HG03196 (cell line): Measurements from ENCODE around the gene IQCE.
"Not testable (repeated sequence)": the region's sequence is repeated elsewhere in the genome, so short reads cannot be mapped to it uniquely, and the experiment has no call there.

Source experiments
- ATAC-seq: cut with Tn5 transposase; IDR thresholded peaks from one replicate; pipeline ENCODE4 v1.9.1; 2021; ENCODE audit not compliant: unreplicated experiment

Gene IQCE

DNA sequence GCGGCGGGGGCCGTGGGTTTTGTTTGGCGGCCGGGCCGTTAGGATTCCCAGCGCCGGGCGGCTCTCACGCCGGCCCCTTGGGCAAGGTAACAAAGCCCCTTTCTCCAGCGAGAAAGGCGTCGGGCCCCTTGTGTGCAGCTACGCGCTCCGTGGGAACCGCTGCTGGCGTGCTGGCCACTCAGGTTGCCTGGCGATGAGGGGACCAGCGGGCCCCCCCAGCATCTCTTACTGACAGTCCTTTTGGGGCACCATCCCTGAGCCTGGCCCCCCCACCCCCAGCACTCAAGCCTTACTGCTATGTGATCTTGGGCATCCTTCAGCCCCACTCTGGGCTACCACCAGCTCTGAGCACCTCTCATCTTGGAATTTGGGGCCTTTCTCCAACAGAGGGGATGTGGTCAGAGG lies 37.4 kb upstream of the IQCE start:
- no peak for ATAC-seq

DNA sequence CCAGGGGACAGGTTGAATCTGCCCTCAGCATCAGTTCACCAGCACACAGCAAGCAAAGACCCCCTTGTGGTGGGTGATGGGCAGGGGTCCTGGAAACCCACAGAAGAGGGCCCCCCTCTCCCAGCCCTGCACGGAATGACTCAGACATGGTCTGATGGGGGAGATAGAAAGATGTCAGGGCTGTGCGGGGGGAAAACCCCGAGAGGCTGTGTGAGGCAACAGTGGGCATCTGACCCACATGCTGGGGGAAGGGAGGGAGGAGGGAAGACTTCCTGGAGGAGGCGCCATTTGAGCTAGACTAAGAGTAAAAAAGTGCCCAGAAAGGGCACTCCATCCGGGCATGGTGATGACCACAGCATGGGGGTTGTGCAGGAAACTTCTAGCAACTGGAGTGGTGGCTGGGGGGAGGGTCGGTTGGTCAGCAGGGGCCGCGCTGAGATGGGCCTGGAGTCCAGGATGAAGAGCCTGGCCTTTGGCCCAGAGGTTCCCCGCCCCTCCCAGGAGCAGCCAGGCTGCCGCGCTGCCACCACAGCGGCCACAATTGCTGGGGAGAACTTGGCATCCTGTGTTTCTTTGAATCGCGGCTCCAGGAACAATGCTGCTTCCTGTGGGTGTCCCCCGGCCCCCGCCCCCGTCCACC lies 36.7 kb upstream of the IQCE start:
- no peak for ATAC-seq

DNA sequence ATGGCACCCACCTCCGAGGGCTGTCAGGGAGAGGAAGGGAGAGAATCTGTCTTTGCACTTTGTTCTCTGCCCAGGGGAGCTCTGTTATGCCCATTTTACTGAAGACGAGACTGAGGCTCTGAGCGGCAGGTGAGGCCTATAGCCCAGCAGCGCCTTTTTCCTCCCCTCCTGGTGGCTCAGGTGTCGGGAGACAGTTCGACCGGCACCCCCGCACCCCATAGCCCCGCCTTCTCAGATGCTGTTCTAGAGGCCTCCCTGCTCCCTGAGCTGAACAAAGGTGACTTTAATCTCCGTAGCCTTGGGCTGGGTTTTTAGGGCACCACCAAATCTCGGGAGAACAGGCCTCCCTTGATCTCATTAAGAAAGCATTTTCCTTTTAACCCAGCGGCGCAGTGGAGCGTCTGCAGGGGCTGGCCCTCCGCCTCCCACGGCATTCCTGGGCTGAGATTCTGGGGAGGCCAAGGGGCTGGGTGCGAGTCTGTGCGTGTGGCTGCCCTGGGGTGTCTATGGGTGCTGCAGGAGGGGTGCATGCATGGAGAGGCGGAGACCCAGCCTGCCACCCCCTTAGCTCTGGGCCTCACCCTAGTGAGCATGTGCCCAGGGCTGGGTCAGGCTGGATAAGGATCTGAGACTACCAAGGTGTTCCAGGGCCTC lies 35.9 kb upstream of the IQCE start:
- ATAC-seq = no peak

DNA sequence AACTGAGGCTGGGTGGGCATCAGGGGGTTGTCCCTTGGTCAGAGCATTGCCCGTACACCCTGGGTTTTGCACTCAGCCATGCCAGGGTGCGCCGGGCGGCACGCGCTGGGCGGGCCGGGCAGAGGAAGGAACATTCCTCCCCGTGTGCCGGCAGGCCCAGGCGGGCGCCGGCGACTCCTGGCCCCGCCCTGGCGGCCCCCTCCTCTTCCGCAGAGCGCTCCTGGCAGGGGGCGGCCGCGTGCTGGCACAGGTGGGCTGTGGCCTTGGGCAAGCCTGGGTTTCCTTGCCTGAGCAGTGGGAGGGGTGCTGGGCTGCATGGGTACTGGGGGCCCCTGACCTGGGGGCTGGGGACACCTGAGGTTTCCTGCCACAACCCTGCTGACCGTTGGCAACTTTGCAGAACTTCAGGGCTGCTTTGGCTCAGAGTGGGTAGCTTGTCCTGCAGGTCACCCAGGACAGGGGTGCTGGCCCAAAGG lies 35.3 kb upstream of the IQCE start:
- ATAC-seq = no peak

DNA sequence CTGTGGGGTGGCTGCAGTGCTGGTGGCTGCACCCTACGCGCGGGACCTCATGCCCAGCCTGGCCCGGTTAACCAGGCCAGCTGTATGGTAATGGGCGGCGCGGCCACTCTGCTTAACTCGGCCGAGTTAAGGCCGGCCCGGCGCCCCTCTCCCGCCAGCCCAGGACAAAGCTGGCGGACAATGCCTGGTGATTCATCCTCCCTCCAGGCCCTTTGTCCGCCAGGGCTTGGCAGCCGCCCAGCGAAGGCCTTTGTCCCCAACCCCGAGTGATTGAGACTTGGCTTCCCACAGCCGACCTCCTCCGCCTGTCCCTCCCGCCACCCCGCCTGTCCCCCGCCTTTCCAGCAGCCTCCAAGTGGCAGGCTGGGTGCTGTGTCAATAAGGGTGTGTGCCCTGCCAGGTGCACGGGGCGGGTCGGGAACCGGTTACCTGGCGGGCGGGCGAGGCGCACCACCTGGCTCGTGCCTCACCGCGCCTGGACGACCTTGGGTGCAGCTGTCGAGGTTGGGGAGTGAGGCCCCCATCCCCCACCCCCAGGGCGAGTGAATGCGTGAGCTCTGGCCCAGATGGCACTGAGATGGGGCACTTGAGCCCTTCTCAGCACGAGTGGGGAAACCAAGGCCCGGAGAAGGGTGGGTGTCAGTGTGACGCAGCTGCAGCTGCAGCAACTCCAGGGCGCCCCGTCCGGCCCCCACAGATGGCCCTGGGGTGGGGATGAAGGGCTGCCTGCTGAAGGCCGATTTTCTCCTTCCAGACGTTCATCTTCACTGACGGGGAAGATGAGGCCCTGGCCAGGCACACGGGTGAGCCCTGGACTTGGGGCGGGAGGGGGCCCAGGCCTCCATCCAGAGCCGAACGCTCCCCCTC lies 34.6 kb upstream of the IQCE start:
- ATAC-seq = no peak

DNA sequence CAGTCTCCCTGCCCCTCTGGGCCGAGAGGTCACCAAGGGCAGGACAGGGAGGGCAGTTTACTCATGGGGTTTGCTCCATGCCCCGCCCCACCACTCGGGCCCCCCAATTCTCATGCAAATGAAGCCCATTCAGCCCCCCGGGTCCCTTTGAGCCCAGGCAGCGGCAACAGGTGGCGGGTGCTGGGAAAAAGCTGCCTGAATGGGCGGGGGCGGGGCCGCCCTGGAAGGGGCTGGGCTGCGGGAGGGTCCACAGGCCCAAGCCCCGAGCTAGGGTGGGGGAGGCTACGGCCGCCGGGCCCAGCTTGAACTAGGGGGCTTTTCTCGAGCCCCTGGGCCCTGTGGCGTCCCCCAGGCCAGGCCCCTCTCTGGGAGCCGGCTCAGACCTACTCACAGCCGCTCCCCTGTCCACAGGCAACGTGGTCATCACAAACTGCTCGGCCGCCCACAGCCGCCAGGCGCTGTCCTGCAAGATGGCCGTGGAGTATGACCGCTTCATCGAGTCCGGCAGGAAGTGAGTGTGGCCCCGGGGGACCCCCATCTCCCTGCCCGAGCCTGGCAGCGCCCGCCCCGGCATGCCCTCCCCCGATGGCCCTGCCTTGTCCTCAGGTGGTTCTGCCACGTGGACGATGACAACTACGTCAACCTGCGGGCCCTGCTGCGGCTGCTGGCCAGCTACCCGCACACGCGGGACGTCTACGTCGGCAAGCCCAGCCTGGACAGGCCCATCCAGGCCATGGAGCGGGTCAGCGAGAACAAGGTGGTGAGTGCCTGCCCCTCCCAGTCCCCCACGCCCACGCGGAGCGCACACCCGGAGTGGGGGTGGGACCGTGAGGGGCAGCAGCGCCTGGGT lies 33.7 kb upstream of the IQCE start:
- no peak for ATAC-seq

DNA sequence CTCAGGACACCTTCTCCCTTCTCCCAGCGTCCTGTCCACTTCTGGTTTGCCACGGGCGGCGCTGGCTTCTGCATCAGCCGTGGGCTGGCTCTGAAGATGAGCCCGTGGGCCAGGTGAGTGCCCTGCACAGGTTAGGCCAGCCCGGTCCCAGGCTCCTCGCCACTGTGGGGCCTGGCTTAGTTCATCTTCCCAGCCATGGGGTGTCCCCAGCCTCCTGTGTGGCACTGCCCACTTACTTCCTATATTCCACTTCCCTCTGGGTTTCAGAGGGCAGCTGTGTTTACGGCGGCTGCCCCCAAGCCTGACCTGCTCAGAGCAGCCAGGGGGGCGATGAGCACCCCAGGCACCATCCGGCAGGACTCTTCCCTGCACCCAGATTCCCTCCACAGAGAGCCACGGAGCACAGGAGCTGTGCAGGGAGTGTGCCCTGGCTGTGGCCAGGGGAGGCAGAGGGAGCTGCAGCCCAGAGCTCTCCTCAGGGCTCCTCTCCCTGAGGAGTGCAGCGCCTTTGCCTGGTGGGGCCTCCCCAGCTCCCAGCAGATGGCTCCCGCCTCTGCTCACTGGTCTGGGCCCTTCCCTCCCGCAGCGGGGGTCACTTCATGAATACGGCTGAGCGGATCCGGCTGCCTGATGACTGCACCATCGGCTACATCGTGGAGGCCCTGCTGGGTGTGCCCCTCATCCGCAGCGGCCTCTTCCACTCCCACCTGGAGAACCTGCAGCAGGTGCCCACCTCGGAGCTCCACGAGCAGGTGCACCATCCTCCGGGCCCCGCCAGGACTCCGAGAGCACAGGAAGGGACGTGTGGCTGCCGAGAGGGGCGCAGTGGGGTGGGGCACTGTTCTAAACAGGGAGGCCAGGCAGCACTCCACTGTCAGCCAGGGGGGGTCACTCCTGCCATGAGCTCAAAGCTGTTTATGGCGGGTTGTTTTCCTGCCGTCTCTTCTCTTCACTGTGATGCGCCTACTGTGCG lies 32.8 kb upstream of the IQCE start:
- ATAC-seq = no peak

DNA sequence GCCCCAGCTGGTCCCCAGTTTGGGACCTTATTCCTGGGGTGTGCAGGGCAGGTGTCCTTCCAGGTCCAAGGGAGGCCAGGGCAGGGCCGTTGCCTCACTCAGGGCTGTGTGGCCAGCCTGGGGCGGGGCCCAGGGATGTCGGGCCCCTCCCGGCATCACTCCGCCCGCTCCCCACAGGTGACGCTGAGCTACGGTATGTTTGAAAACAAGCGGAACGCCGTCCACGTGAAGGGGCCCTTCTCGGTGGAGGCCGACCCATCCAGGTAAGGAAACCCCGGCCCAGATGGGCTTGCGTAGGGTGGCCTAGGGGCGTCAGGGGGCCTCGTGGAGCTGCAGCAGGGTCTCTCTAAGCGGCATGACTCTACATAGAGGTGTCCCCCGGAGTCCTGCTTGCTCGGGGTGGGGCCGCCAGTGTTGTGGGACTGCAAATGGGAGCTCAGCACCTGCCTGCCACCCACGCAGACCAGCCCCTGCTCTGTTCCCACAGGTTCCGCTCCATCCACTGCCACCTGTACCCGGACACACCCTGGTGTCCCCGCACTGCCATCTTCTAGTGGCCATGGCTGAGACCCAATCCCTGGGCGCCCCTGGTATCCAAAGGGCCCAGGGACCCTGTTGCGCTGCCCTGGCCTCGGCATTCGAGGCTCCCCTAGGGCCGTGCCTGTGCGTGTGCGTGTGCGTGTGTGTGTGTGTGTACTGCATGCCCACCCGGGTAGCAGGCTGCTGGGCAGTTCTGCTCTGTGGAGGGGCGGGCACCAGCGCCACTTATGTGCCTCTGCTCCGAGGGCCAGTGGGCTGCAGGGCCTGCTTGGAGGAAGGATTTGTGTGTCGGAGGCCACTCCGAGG lies 31.9 kb upstream of the IQCE start:
- ATAC-seq = no peak

DNA sequence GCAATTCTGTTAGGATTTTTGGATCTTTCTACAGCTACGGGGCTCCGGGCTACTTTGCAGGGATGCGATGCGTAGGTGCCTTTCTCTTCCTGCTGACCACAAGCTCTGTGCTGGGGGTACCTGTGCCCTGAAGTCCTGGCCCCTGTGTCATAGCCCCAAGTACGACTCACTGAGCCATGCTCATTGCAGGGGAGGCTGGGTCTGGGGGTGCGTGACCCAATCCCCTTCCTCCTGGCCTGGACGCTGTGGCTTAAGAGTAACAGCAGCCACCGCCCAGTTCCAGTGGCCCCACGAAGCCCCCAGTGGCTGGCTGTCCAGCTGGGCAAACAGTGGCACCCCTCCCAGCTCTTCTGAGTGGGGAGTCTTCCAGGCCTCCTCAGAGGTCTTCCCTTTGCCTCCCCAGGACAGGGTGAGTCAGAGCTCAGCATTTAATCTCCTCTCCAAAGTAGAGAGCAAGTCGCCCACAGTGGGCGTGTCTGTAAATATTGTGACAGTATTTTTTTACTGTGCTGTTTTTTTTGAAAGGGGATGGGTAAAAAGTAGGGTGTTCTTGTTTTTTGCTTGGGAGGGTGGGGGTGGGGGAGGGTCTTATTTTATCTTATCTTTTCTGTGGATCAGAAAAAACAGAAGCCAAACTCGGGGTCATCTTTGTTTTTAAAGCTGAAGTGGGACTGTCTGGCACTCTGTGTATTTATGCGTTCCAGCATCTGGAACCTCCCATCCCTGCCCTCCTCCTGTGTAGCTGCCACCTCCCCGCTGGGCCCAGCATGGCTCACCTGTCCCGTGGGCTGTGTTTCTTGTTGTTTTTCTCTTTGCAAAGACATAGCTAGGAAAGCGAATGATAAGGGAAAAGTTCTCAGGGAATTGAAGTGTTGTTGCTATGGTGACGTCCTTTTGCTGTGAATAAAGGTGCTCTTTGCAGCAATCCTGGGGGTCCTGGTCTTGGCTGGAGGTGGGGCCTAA lies 31.0 kb upstream of the IQCE start:
- ATAC-seq = no peak

DNA sequence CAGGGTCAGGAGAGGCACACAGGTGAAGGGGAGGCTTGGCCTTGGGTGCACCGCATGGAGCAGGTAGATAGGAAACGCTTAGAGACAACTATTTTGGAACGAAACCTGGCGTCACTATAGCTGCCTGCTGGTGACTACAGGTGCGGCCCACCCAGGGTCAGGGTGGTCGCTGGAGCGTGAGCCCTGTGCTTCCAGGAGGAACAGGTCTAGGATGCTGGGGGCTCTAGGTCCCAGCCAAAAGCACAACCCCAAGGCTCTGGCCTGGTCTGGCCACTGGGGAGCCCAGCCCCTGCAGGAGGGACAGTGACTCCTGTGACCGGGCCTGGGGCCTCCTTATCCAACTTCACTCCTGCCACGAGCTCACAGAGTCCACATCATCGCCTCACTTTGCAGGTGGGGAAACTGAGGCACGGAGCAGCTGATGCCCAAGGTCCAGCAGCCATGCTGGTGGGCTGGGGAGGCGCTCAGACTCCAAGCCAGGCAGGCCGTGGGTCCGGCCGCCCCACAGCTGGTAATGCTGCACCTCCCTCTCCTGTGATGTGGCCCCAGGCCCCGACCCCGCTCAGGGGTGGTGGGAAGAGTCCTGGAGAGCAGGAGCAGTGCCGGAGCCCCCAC lies 30.2 kb upstream of the IQCE start:
- peak; percentile 3 for ATAC-seq

DNA sequence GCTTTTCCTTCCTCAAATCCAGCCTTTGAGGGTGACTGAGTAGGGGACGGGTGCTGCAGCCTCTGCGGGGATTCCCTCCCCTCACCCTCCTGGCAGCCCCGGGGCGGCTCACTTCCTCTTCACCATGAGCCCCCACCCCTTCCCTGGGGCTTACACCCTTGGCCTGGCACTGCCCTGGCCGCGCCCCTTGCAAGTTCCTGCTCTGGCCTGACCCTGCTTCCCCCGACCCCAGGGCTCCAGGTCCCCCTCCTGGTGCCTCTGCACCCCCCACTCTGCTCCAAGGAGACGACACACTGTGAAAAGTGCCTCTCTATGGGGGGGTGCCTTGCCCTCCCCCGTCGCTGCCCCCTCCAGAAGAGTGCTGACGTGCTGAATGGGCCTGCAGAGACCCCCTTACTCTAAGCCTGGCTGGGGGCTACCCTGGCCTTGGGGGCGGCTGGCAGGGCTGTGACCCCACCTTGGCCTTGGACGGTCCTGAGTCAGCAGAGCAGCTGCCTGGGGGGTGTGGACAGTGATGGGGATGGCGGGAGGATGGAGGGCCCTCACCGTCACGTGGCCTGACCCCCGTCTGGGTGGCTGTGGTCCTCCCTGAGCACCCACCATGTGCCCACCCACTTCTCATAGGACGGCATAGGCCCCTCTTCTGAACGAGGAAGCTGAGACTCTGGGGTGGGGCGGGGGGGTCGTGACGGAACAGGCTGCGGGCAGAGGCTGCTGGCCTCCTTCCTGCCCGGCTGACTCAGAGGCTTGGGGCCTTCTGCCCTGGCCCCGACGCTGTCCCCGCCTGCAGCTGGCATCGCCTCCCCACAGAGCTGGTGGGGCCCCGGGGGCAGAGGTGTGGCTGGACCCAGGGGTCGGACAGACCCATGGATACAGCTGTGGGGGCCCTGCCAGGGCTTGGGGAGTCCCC lies 29.4 kb upstream of the IQCE start:
- peak; percentile 41 for ATAC-seq

DNA sequence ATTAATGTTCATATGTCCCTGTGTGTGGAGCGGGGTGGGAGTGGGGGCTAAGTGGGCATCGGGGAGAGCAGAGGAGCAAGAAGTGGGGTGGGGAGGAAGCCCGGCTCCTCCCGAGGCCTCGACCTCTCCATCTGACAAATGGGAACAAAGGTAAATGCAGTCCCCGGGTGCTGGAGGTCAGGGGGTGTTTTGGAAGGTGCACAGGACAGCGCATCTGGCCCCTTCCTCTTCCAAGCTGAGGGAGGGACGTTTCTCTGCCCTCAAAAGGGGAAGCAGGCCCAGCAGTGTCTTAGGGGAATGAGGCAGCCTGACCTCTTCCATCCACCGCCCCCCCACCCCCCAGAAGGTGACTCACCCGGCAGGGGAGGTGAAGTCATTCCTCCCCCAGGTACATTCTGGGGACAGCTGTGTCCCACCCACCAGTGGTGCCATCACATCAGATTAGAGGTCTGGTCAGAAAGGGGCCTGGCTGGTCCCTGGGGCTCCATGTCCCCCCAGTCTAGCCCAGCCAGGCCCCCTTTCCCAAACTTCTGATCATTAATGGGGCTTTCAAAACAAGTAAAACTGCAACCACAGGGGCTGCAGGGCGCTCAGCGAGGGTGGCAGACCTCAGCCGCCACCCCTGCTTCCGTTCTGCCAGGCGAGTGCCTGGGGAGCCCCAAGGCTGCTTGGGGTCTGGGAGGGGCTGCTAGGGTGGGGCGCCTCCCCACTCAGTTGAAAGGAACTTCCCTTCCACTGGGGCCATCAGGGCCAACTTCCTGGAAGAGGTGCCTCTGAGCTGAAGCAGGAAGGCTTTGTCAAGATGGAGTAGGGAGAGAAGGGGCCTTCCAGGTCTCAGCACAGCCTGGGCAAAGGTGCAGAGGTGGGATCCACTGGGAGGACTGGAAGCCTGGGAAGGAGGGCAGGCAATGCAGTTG lies 28.4 kb upstream of the IQCE start:
- ATAC-seq = peak; percentile 46

DNA sequence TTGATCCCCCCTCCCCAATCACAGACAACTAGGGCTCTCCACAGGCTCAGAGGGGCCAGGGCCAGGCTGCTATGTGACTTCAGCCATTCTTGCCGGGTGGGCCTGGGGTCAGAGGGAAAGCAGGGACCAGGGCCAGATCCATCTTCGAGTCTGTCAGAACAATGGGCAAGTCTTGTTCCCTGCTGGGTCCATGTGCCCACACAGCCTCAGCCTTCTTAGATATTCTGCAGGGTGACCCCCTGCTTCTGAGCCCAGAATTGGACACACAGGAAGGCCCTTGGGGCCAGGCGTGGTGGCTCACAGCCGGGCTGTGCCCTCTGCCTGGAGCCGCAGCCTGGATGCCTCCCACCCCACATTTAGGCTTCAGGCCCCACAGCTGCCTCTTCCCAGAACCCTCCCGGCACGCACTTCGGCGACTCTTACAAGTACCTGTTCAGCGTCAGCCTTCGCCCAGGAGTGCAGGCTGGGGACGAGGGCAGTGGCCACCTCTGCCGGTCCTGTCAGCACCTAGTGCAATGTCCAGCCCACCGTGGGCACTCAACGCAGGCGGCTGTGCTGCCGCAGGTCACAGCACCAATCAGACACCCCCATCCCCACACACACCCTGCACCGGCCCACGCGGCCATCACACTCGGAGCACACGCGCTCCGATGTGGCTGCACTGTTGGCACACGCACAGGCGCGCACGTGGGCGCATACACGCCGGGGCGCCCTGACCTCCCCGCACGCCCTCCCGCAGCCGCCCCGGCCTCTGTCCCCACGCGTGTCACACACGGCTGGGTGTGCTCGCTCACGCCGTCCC lies 27.6 kb upstream of the IQCE start:
- ATAC-seq = not testable (repeated sequence)

DNA sequence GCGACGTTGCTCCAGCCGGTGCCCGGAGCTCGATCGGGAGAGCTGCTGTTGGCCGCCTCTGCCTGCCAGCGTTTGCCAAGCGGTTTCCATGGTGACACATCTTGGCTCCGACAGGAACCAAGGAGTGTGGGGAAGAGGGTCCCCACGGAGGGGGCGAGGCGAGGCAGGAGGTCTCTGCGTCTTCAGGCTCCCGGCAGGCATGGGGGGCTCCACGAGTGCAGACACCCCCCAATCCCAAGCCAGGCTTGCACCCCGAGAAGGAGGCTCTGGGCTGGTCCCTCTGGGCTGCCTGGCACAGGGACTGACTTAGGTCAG lies 27.0 kb upstream of the IQCE start:
- ATAC-seq = not testable (repeated sequence)
